Neural cell (in vitro differentiated cells): ENCODE measurements around the gene EOGT. TPM values are rescaled to one million over a fixed set of nuclear protein-coding genes. Genes with fewer than 3 reads are reported as not detected.

Experiments used
- H2AFZ ChIP-seq: fragments of 200-600, 300-800 bp; sonication (generic), shearing (Covaris generic); 2 replicates; pipeline ENCODE4 v1.6.0; 2014; ENCODE audit warnings: low read depth, mild to moderate bottlenecking, antibody characterized with exemption, low read length, moderate library complexity
- H3F3A ChIP-seq: fragments of 200-600 bp; shearing (Covaris generic); 2 replicates; pipeline ENCODE4 v1.6.1; 2016; ENCODE audit warnings: mild to moderate bottlenecking, moderate library complexity, mixed read lengths, antibody characterized with exemption, low read length; ENCODE audit not compliant: insufficient read depth, poor library complexity, severe bottlenecking
- H3K27ac ChIP-seq: fragments of 200-600, 300-800 bp; sonication (generic), shearing (Covaris generic); 2 replicates; pipeline ENCODE4 v1.5.1; 2014; ENCODE audit warnings: mild to moderate bottlenecking, low read length, moderate library complexity
- H3K27me3 ChIP-seq: fragments of 300-800, 200-600 bp; sonication (generic), shearing (Covaris generic); 2 replicates; pipeline ENCODE4 v1.6.0; 2014; ENCODE audit warnings: mild to moderate bottlenecking, low read depth, low read length, moderate library complexity; ENCODE audit not compliant: insufficient read depth
- H3K36me3 ChIP-seq: fragments of 300-800, 200-600 bp; sonication (generic), shearing (Covaris generic); 2 replicates; pipeline ENCODE4 v1.5.1; 2014; ENCODE audit warnings: mild to moderate bottlenecking, antibody characterized with exemption, low read length, moderate library complexity; ENCODE audit not compliant: insufficient read depth
- H3K4me2 ChIP-seq: fragments of 300-800, 200-600 bp; sonication (generic), shearing (Covaris generic); 2 replicates; pipeline ENCODE4 v1.6.0; 2014; ENCODE audit warnings: mild to moderate bottlenecking, low read length
- H3K4me3 ChIP-seq: fragments of 300-800, 200-600 bp; sonication (generic), shearing (Covaris generic); 2 replicates; pipeline ENCODE4 v1.5.1; 2014; ENCODE audit warnings: mild to moderate bottlenecking, low read length, moderate library complexity
- H3K79me2 ChIP-seq: fragments of 200-600 bp; shearing (Covaris generic); replicated peaks from 2 replicates; pipeline ENCODE4 v1.6.0; 2014; ENCODE audit warnings: mild to moderate bottlenecking, low read length, moderate library complexity; ENCODE audit not compliant: insufficient read depth
- H3K9ac ChIP-seq: fragments of 300-800, 200-600 bp; sonication (generic), shearing (Covaris generic); 2 replicates; pipeline ENCODE4 v1.6.1; 2016; ENCODE audit warnings: mild to moderate bottlenecking, low read length, mixed read lengths
- H3K9me2 ChIP-seq: fragments of 200-600 bp; shearing (Covaris generic); 2 replicates; pipeline ENCODE4 v1.6.1; 2016; ENCODE audit warnings: mild to moderate bottlenecking, low read length, mixed read lengths; ENCODE audit not compliant: insufficient read depth
- H3K9me3 ChIP-seq: fragments of 200-600, 300-800 bp; sonication (generic), shearing (Covaris generic); 2 replicates; pipeline ENCODE4 v1.6.1; 2016; ENCODE audit warnings: mild to moderate bottlenecking, mixed run types, low read length, moderate library complexity, mixed read lengths
- H4K20me1 ChIP-seq: fragments of 200-600 bp; shearing (Covaris generic); 2 replicates; pipeline ENCODE4 v1.6.1; 2016; ENCODE audit warnings: mild to moderate bottlenecking, mixed run types; ENCODE audit not compliant: insufficient read depth
- EP300 ChIP-seq: fragments of 450-650 bp; conservative IDR thresholded peaks from 2 replicates; pipeline ENCODE4 v1.6.1; 2014; ENCODE audit warnings: antibody characterized with exemption, mild to moderate bottlenecking, moderate library complexity; ENCODE audit not compliant: poor library complexity, severe bottlenecking
- EZH2 ChIP-seq: fragments of 200-600, 300-800 bp; shearing (Covaris generic), sonication (generic); IDR thresholded peaks from 2 replicates; pipeline ENCODE4 v1.6.1; 2014; ENCODE audit warnings: antibody characterized with exemption, low read length, borderline replicate concordance, mild to moderate bottlenecking; ENCODE audit not compliant: insufficient read depth, poor library complexity, severe bottlenecking
- MXI1 ChIP-seq: fragments of 450-650 bp; conservative IDR thresholded peaks from 2 replicates; pipeline ENCODE4 v1.6.1; 2014; ENCODE audit warnings: antibody characterized with exemption, mild to moderate bottlenecking; ENCODE audit not compliant: poor library complexity, severe bottlenecking
- POLR2AphosphoS5 ChIP-seq: IDR thresholded peaks from 2 replicates; pipeline ENCODE4 v1.6.1; 2012
- RAD21 ChIP-seq: fragments of 450-650 bp; conservative IDR thresholded peaks from 2 replicates; pipeline ENCODE4 v1.6.1; 2014; ENCODE audit warnings: antibody characterized with exemption, mild to moderate bottlenecking, moderate library complexity
- SMC3 ChIP-seq: fragments of 450-650 bp; conservative IDR thresholded peaks from 2 replicates; pipeline ENCODE4 v1.6.1; 2014; ENCODE audit warnings: antibody characterized with exemption, mild to moderate bottlenecking, moderate library complexity; ENCODE audit not compliant: poor library complexity
- TAF1 ChIP-seq: IDR thresholded peaks from 2 replicates; pipeline ENCODE4 v1.6.1; 2012; ENCODE audit warnings: low read depth
- polyA plus RNA-seq: library from polyadenylated mRNA; depleted of rRNA; stranded (reverse); fragments of >200 nt; gene quantifications from 2 replicates; pipeline ENCODE4 v1.2.3, GENCODE V29; 2014
- TF ChIP-seq, protein P1 (sequence below): fragments of 450-650 bp; IDR thresholded peaks from 2 replicates; pipeline ENCODE4 v1.5.1; 2014; ENCODE audit warnings: antibody characterized with exemption, mild to moderate bottlenecking, moderate library complexity; ENCODE audit not compliant: poor library complexity, severe bottlenecking
- TF ChIP-seq, protein P2 (sequence below): IDR thresholded peaks from 2 replicates; pipeline ENCODE4 v1.6.1; 2012; ENCODE audit warnings: borderline replicate concordance

Gene EOGT
- polyA plus RNA-seq, 1 donor from 2014 or later: 3.2 TPM

DNA sequence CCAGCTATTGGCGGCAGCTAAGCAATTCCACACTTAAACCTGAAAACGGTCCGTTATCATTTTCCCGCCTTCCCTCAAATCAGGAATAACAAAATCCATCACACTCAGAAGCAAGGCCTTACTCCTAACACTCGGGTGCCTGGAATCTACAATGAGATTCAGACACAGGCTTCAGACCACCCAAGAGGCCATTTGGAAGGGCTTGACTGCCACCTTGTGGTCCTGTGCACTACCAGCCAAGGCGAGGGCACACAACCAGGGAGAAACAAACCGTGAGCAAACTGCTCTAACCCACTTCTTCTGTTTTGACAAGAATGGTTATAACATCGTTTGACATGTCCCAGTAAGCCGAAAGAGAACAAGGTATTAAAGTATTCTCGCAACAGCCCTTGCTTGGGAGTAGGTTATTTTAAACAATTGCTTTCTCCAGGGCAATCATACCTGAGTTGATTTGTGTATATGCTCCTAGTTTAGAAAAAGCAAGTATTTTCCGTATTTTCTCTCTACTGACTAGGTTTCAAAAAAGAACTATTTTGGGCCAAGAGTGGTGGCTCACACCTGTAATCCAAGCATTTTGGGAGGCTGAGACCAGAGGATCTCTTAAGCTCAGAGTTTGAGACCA lies 41.0 kb downstream of the EOGT start:
- TF ChIP-seq SMC3: peak; percentile 95
- TF ChIP-seq, protein P1, sequence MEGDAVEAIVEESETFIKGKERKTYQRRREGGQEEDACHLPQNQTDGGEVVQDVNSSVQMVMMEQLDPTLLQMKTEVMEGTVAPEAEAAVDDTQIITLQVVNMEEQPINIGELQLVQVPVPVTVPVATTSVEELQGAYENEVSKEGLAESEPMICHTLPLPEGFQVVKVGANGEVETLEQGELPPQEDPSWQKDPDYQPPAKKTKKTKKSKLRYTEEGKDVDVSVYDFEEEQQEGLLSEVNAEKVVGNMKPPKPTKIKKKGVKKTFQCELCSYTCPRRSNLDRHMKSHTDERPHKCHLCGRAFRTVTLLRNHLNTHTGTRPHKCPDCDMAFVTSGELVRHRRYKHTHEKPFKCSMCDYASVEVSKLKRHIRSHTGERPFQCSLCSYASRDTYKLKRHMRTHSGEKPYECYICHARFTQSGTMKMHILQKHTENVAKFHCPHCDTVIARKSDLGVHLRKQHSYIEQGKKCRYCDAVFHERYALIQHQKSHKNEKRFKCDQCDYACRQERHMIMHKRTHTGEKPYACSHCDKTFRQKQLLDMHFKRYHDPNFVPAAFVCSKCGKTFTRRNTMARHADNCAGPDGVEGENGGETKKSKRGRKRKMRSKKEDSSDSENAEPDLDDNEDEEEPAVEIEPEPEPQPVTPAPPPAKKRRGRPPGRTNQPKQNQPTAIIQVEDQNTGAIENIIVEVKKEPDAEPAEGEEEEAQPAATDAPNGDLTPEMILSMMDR: peak; percentile 97
- peak; percentile 17 for TF ChIP-seq POLR2AphosphoS5
- no peak for TF ChIP-seq EZH2
- TF ChIP-seq TAF1: no peak
- TF ChIP-seq EP300: peak; percentile 11
- peak; percentile 98 for TF ChIP-seq RAD21
- TF ChIP-seq, protein P2, sequence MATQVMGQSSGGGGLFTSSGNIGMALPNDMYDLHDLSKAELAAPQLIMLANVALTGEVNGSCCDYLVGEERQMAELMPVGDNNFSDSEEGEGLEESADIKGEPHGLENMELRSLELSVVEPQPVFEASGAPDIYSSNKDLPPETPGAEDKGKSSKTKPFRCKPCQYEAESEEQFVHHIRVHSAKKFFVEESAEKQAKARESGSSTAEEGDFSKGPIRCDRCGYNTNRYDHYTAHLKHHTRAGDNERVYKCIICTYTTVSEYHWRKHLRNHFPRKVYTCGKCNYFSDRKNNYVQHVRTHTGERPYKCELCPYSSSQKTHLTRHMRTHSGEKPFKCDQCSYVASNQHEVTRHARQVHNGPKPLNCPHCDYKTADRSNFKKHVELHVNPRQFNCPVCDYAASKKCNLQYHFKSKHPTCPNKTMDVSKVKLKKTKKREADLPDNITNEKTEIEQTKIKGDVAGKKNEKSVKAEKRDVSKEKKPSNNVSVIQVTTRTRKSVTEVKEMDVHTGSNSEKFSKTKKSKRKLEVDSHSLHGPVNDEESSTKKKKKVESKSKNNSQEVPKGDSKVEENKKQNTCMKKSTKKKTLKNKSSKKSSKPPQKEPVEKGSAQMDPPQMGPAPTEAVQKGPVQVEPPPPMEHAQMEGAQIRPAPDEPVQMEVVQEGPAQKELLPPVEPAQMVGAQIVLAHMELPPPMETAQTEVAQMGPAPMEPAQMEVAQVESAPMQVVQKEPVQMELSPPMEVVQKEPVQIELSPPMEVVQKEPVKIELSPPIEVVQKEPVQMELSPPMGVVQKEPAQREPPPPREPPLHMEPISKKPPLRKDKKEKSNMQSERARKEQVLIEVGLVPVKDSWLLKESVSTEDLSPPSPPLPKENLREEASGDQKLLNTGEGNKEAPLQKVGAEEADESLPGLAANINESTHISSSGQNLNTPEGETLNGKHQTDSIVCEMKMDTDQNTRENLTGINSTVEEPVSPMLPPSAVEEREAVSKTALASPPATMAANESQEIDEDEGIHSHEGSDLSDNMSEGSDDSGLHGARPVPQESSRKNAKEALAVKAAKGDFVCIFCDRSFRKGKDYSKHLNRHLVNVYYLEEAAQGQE: no peak
- TF ChIP-seq MXI1: no peak
- Histone ChIP-seq H3K9me2 (no peaks in the 10 kb centered on the region), H3F3A (no peaks in the 10 kb centered on the region), H2AFZ (no peak overlapping the region), H4K20me1 (no peaks in the 10 kb centered on the region), H3K9me3 (no peaks in the 10 kb centered on the region), H3K9ac (no peak overlapping the region), H3K4me3 (no peak overlapping the region), H3K36me3 (no peaks in the 10 kb centered on the region), H3K79me2 (no peaks in the 10 kb centered on the region), H3K27ac (no peak overlapping the region), H3K27me3 (no peaks in the 10 kb centered on the region), H3K4me2 (no peak overlapping the region)

DNA sequence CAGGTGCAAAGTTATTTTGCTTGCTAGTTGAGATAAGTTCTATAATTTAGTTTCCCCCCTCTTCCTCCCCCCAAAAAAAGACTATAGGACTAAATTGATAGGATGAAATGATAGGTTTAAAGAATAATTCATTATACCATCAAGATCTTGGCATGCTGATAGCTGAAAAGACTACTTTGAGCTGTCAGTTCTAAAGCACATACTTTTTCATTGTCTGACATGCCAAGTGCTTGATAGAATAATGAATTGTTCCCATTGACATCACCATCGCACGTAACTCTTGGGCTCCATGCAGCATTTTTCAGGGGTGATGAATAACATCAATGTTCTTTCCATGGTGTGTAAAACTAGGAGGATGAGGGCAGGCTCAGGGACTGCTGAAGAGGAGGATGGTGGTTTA lies 48.8 kb downstream of the EOGT start:
- no peak overlapping the region for H2AFZ ChIP-seq
- peak overlapping the region; percentile 32 for H3K9ac ChIP-seq
- H3F3A ChIP-seq: no peaks in the 10 kb centered on the region
- peak overlapping the region; percentile 67 for H3K27ac ChIP-seq
- no peaks in the 10 kb centered on the region for H3K9me2 ChIP-seq
- no peaks in the 10 kb centered on the region for H3K79me2 ChIP-seq
- H3K36me3 ChIP-seq: no peaks in the 10 kb centered on the region
- H3K27me3 ChIP-seq: no peaks in the 10 kb centered on the region
- H3K4me2 ChIP-seq: no peak overlapping the region
- no peaks in the 10 kb centered on the region for H4K20me1 ChIP-seq
- no peak overlapping the region for H3K4me3 ChIP-seq
- TF ChIP-seq EZH2 (no peak), TAF1 (no peak), EP300 (peak; percentile 99), RAD21 (no peak), MXI1 (no peak), POLR2AphosphoS5 (peak; percentile 91), SMC3 (no peak)
- TF ChIP-seq, protein P2: peak; percentile 48
- TF ChIP-seq, protein P1: no peak
- H3K9me3 ChIP-seq: no peaks in the 10 kb centered on the region
